GM21381 (cell line): ENCODE results near the gene CWH43.
"Not testable (repeated sequence)": the region's sequence is repeated elsewhere in the genome, so short reads cannot be mapped to it uniquely, and the experiment has no call there.

ENCODE experiments used
- ATAC-seq: cut with Tn5 transposase; IDR thresholded peaks from one replicate; pipeline ENCODE4 v1.9.1; 2021; ENCODE audit warnings: mild to moderate bottlenecking, moderate library complexity; ENCODE audit not compliant: unreplicated experiment

CWH43 gene

DNA sequence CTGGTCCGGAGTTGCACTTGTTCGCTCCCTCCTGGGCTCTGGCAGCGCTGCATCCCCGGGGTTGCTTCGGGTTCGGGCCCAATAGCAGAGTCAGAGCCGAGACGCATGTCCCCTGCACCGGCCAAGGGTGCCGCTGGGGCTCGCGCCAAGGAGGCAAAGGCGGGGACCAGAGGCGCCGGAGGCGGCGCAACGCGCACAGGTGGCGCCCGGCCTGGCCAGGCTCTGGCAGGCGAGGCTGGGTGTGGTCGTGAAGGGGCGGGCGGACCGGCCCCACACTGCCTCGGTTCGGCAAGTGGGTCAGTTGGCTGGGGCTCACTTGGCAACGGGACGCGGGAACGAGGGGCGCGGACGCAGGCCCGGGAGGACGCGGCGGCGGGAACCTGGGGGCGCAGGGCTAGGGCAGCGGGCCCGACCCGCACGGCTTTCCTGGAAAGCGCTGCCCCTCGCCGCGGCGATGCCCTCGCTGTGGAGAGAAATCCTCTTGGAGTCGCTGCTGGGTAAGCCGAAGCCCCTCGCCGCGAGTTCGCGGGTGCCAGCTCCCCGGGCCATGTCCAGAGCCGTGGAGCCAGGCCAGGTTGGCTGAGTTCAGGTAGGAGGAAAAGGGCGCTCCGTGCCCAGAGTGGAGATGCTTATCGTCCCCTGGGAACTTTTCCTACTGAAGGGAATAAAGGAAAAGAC, at the start of gene CWH43:
Gene CWH43 (plus strand): TSS at position 300 of the 678 bp plus-strand sequence. CDS start 155 bp downstream, at position 455.
- ATAC-seq: no peak

DNA sequence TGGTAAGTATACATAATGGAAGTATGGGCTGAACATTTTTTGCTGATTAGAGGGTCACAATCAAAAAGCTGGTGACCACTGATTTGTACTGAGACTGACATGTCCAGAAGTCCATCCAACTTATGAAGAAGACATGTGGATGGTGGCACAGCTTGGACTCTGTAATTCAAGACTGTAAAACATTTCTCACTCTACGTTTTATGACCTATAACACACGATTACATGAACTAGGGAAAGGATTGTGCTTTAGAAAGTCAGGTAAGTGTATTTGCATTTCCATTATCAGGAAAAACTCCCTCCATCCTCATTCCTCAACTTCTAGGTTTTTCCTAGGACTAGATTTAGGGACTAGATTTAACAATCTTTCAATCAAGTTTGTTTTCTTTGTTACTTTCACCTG, 49.0 kb upstream of the CWH43 start:
- ATAC-seq: no peak

DNA sequence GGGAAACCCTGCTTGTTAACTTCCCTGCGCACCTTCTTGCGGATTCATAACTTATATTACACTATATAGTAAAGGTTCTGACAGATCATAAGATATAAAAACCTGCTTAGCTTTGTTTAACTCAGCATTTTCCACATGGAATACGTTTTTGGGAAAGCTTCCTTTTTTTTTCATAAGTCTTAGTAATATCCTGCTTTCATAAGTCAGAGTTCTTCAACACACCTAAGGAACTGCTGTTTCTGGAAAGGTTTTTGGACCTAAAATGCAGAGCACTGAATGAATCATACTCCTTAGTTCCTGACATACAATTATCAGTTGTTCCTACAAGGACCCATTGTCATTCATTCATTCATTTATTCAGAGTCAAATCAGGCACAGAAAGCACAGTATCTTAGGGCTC, 47.2 kb upstream of the CWH43 start:
- ATAC-seq: no peak

DNA sequence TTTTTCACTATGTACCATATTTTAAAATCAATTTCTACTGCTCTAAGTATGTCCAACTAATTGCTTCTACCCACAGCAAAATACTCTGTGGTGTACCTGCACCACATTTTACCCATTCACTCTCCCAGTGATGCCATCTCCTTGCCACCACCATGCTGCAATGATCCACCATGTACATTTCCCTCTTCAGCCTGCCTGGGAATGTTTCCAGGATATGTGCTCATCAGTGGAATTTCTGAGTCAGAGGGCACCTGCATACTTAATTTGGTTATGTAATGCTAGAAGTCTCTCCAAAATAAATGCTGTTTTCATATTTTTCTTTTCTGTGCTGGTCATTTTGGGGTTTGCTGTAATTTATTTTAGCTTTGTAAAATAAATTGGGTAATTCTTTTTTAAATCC, 46.3 kb upstream of the CWH43 start:
- ATAC-seq: no peak

DNA sequence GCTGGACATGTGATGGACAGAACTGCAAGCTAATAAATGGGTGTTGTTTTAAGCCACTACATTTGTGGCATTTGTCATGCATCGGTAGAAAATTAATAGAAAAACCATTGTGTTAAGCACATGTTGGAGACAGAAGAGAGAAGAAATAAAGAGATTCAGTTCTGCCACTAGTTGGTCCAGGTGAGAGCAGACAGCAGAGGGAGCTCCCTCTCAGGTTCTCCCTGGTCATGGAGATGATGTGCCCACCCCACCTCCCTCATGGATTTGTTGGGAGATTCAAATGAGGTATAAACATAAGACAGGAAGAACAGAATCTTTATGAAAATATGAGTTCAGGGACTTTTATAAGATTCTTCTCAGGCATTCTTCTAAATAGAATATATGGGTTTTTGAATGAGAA, 42.7 kb upstream of the CWH43 start:
- no peak for ATAC-seq

DNA sequence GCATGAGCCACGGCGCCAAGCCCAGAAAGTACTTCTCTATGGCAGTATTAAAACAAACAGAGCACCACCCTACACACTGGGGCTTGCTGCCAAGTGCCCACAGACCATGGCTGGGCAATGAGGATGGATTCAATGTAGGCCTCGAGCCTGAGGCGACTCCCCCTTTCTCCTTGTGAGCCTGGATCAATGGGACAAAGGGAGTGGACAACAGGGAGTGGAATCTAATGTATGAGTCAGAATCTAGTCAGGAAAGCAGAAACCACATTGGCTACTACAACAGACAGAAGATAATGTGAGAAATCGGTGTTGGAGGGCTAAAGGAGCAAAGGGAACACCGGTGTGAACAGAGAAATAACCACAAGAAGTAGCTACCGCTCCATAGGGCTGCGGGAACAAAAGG, 41.8 kb upstream of the CWH43 start:
- ATAC-seq: no peak

DNA sequence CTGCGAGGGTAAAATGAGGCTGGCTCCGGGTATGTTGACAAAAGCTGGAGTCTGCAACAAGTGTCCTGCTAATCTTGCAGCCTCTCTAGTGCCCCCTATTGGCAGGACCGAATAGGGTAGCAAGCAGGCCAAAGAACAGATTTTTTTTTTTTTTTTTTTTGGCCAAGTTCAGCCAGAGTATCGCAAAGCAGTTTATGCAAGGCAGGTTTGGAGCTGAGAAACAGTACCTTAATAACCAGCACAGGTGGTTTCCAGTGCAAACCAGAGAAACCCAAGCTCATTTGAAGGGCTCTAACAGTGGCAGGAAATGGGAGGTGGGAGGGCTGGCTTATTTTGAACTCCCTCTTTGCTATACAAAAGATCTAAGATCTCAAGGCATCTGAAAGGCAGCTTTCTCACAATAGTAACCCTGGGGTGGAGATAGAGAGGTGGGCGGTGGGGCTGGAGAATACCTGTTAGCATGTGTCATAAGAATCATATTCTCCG, 41.3 kb upstream of the CWH43 start:
- ATAC-seq: no peak

DNA sequence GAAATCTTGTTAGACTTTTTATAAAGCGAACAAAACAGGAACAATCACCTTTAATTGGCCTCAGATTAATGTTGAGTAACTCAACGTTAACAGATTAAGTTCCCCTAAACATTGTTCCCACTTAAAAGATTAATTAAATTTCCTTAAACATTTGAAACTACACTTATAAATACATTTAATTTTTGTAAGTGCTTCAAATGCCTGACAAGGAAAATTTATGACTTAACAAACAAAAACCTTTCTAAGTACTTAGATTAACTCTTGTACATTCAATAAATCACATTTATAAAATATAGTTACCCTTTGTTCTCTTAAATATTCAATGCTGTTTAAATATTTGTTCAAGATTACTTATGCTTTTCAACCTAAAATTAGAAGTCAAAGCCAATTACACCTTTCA, 40.1 kb upstream of the CWH43 start:
- no peak for ATAC-seq

DNA sequence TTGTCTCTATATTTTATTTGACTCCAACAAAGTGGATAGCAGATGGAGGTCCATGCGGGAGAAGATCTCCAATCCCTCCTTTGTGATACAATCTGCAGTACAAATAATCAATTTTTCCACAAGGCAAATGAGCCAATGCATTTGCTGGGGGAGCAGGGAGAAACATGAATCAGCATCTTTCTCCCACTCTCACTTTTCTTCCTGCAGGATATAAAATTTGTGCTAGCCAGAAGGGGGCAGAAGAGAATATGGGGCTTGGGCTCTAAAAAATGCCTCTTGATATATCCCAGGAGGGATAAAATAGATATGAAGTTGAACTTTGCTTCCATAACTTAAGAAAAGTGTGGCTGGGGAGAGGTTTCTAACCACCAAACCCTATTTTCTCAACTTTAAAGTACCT, 38.3 kb upstream of the CWH43 start:
- no peak for ATAC-seq

DNA sequence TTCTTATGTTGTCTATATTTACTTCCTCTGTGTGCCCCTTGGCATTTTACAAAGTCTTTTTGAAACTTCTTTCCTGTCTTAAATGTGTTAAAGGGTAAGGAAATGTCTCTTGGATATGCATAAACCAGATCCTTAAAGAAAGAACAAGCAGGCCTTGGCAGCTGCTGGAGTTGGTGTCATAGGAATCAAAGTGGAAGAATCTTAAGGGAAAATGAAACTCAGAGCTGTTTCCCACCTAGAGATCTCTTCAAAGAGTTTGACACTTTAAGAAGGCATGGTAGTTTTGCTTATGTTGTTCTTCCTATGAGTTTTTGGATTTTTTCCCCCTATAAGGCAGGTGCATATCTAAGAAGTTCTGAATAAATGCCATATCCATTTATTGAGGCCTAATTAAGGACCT, 37.0 kb upstream of the CWH43 start:
- no peak for ATAC-seq

DNA sequence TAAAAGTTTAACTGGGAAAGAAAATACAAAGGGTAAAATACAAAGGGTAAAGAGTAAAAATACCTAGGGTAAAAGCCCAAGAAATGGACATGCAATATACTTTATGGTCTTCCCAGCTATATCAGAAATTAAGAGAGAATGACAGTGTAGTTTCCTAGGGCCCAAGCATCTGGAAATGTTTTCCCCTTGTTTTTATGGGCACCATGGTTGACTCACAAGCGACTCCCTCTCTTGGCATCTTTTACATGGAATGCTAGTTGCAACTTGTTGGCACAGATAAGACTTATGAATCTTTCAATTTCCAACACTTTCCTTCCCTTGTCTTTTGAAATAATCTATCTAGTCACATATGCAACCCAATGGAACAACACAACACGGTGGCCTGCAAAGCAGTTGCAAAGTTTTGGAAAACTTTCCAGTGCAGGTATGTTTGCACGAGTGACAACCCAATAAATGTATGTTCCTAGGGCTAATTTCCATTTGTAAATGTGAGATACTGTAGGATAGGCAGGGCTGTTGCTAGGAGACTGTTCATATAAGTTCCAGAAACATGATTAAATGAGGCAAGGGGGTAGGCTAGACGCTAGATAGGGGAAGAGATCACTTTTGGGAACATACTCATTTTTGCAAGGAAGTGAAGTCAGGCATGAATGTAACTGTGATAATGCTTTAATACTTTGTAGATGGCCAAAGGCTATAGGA, 36.4 kb upstream of the CWH43 start:
- ATAC-seq: no peak

DNA sequence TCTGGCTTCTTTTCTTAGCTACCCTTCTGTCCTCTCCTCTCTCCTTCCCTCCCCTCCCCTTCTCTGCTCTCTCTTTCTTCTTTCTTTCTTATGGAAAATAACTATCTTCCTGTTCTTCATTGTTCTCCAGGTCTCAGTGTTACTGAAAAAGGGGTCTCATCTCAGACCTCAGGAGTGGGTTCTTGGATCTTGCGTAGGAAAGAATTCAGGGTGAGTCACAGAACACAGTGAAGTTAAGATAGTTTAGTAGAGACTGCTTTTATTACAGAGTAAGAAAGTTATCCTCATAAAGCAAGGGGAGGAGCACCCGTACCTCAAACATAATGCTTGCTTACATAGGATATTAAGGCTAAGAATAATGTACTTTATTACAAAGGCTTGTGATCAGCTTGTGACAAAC, 31.8 kb upstream of the CWH43 start:
- no peak for ATAC-seq

DNA sequence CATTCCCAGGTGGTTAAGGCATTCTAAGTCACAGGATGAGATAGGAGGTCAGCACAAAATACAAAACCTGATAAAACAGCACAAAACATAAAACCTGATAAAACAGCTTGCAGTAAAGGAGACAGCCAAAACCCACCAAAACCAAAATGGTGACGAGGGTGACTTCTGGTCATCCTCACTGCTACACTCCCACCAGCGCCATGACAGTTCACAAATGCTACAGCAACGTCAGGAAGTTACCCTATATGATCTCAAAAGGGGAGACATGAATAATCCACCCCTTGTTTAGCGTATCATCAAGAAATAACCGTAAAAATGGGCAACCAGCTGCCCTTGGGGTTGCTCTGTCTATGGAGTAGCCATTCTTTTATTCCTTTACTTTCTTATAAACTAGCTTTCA, 28.7 kb upstream of the CWH43 start:
- not testable (repeated sequence) for ATAC-seq

DNA sequence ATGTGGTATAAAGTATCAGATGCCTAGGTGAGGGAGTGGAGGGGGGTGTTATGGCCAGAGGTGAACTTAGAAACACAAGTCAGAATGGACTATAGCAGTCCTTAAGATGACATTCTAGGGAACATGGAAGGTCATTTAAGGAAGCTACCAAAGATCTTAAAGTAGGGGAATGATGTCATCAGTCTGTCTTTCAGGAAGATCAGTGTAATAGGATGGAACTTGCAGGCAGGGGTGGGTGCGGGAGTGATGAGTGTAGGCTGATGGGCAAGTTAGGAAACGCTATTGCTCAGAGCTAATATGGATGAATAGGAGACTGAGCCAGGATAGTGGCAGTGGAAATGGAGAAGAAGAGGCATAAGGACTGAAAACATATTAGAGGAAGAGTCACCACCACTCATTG, 27.5 kb upstream of the CWH43 start:
- no peak for ATAC-seq

DNA sequence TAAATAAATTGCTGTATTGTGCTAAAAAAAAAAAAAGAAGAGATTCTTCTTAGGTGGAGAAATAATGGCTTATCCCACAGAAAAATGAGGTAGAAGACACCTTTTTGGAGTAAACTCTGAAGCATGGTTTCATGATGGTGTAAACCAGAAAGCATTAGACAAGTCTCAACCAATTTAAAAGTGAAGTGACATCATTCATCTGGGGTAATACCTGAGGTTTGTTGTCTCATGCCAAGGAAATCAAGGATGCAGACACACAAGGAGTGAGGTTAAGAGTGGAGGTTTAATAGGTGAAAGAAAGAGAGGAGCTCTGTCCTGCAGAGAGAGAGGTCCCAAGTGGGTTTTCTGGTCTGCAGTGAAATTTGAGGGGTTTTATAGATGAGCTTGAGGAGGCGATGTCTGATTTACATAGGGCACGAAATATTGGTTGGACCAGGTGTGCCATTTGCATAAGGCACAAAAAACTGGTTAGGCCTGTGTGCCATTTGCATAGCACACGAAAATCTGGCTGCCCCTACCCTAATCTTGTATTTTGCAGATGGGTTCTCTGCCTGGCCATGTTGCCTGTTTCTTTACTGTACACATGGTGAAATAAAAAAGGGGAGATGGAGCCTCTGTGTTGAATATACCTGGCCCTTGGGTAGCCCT, 25.0 kb upstream of the CWH43 start:
- no peak for ATAC-seq

DNA sequence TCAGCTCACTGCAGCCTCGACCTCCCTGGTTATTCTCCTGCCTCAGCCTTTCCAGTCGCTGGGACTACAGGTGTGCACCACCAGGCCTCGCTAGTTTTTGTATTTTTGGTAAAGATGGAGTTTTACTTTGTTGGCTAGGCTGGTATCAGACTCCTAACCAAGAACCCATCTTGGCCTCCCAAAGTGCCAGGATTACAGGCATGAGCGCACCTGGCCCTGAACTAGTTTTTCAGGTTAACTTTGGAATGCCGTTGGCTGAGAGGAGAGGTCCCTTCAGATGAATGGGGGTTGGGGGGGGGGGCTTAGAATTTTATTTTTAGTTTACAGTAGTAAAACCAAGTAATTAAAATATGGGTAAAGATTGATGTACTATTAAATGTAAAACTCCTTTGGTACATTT, 23.4 kb upstream of the CWH43 start:
- no peak for ATAC-seq

DNA sequence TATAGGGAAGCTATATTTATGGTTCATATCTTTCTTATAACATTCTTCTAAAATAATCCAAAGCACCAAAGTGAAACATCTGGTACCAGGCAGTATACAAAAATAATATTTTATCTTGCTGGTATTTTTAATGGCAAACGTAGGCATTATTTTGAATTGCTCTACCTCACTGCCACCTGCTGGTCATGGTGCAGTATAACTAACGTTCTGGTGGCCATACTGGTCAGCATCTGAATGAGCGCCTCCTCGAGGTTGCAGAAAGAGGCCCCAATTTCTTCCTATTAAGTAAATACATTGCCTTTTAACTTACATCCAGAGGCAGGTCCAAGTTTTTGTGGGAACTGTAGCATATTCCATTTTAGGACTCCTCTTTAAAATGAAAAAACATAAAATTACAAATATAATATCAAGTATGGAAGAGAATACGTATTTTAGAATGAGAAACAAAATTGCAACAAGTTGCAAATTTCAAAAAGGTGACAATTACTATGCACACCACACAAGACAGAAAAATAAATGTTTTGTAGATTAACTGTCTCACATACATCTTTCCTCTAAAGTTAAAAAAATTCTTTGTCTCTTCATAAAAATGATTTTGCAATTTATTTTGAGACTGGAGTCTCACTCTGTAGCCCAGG, 22.9 kb upstream of the CWH43 start:
- ATAC-seq: peak; percentile 88

DNA sequence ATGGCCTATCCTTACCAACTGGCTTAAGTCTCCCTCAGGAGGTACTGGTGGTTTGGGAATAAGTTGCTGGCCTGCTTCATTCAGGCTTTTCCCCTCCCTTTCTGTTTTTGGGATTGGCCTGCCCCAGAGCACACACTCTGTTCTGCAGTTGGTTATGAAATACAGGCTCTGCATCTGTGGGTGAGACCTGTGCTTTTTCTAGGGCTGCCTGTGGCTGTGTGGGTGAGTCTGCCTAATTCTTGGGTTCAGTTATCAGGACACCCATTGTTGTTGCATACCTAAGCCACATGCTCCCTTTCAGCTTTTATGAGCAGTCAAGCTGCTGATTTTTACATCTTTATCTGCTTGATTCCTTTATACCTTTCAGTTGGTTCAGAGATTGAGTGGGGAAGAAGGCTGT, 19.0 kb upstream of the CWH43 start:
- no peak for ATAC-seq

DNA sequence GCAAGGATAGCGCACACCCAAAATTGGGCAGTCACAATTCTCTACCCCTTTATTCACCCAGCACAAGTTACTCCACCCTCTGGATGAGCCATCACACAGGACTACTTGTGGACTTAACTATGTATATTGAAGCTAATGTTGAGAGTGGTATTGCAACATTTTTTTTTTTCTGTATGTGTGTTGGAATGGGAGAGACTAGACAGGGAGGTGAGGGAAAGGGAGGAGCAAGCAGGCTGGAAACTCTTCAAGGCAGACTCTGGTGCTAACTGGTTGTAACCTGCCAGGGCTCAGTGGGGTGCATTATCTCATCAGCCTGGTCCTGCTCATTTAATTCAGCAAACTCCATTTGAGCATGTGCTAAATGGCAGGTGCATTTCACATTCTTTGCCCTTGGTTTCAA, 18.4 kb upstream of the CWH43 start:
- ATAC-seq: no peak

DNA sequence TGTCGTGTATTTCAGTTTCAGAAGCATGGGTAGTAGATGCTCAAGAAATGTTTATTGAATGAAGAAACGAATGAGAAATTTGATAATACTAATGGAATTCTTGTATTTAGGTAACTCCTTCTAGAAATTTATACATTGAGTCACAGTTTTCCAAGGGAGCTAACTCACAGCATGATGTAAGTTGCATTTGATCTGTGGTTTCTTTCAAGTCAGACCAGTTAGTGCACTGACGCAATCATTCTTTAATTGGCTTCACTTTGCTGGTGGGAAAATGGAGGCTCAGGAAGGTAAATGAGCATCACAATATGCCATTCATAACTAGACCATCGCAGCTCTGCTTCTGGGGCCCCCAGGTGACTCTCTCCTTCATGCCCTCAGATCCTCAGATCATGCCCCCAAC, 17.3 kb upstream of the CWH43 start:
- no peak for ATAC-seq

DNA sequence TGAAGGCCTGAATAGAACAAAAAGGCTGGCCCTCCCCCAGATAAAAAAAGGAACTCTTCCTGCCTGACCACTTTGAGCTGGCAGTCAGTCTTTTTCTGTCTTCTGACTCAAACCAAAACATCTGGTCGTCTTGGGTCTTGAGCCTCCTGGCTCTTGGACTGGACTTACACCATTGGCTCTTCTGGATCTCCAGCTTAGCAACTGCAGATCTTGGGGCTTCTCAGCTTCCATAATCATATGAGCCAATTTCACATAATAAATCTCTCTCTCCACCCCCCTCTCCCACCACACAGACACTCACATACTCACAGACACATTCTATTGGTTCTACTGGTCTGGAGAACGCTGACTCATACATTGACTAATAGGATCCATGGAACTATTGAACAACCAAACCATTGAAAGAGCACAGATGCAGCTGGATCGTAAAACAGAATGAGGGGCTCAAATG, 15.6 kb upstream of the CWH43 start:
- no peak for ATAC-seq
